ENCODE data around the gene SZT2. TPM values are rescaled to one million over a fixed set of nuclear protein-coding genes. Genes with fewer than 3 reads are reported as not detected.
A peak's percentile ranks its signal among the peaks of the same experiment; 100 is the strongest.

Gene SZT2
- 10 to 100 TPM; 17.5 to 22.8 TPM for total RNA-seq

- Histone ChIP-seq H3K9me3 (no peaks in the 10 kb centered on the region), H3K27ac (peak within 1 kb of the TSS; percentile 84 to 85), H3K27me3 (no peaks in the 10 kb centered on the region), H3K4me1 (peaks cover 0 to 27% of the 10 kb centered on the region in 2 donors), H3K4me3 (peak within 1 kb of the TSS; percentile 62 to 91), H3K36me3 (peaks cover 30% of the 10 kb centered on the region)
- DNase-seq (ENCODE audit: low spot score): peak; percentile 98
- TF ChIP-seq CTCF (IDR thresholded peaks at IDR 0.05): no peak
Observed at GRCh38 chr1:43389326-43390313, at the start of gene SZT2, which contains the start of gene MED8. Gene SZT2 (plus strand): TSS chr1:43389899. CDS start chr1:43389969, 70 bp downstream. Gene MED8 (minus strand): TSS chr1:43389800. CDS start chr1:43389764, 36 bp downstream.

- Histone ChIP-seq H3K36me3 (no peaks in the 10 kb centered on the region), H3K27me3 (no peaks in the 10 kb centered on the region), H3K9me3 (no peaks in the 10 kb centered on the region), H3K4me1 (peaks cover 0 to 26% of the 10 kb centered on the region in 2 donors), H3K27ac (no peak overlapping the region), H3K4me3 (no peak overlapping the region)
- no peak for DNase-seq (ENCODE audit: low spot score)
- no peak for TF ChIP-seq CTCF (IDR thresholded peaks at IDR 0.05)
Observed at GRCh38 chr1:43340559-43340958, 49.1 kb upstream of the SZT2 start.

GRCh38 chr1:43344267-43344850 is 45.3 kb upstream of the SZT2 start:
- Histone ChIP-seq H3K9me3 (no peaks in the 10 kb centered on the region), H3K27me3 (no peaks in the 10 kb centered on the region), H3K4me1 (peaks cover 0 to 48% of the 10 kb centered on the region in 2 donors), H3K4me3 (no peak overlapping the region), H3K27ac (peak overlapping the region; percentile 87 to 91), H3K36me3 (no peaks in the 10 kb centered on the region)
- TF ChIP-seq CTCF (IDR thresholded peaks at IDR 0.05): no peak
- DNase-seq (ENCODE audit: low spot score): no peak

GRCh38 chr1:43345120-43345519 is 44.6 kb upstream of the SZT2 start:
- Histone ChIP-seq H3K4me3 (no peak overlapping the region), H3K9me3 (no peaks in the 10 kb centered on the region), H3K36me3 (no peaks in the 10 kb centered on the region), H3K27me3 (no peaks in the 10 kb centered on the region), H3K27ac (peak overlapping the region; percentile 87 to 91), H3K4me1 (peaks cover 0 to 55% of the 10 kb centered on the region in 2 donors)
- TF ChIP-seq CTCF (IDR thresholded peaks at IDR 0.05): no peak
- no peak for DNase-seq (ENCODE audit: low spot score)

- no peak overlapping the region for H3K4me3 ChIP-seq
- H3K4me1 ChIP-seq: peaks cover 0 to 58% of the 10 kb centered on the region in 2 donors
- DNase-seq (ENCODE audit: low spot score): no peak
Observed at GRCh38 chr1:43346636-43347035, 43.1 kb upstream of the SZT2 start.

More at GRCh38 chr1:43346636-43347035, 43.1 kb upstream of the SZT2 start:
- H3K27ac ChIP-seq: peak overlapping the region; percentile 87 to 91
- H3K36me3 ChIP-seq: no peaks in the 10 kb centered on the region
- no peaks in the 10 kb centered on the region for H3K27me3 ChIP-seq
- TF ChIP-seq CTCF (IDR thresholded peaks at IDR 0.05): no peak
- no peaks in the 10 kb centered on the region for H3K9me3 ChIP-seq
